Keratinocyte (primary cell): ENCODE results near the gene SRP68.

Experiments used
- EZH2 ChIP-seq: IDR thresholded peaks from one replicate; pipeline ENCODE4 v1.6.1; 2012; ENCODE audit warnings: inconsistent platforms, mild to moderate bottlenecking, low read length, moderate library complexity
- TF ChIP-seq, protein P1 (sequence below), 3 experiments: IDR thresholded peaks in 1 of 3; conservative IDR thresholded peaks in 1 of 3; optimal IDR thresholded peaks in 1 of 3; 2 replicates in 2 of 3; 3 replicates in 1 of 3; pipeline versions ENCODE3 to v1.5.1; 2011; ENCODE audit warnings: low read length in 3 of 3, mild to moderate bottlenecking in 3 of 3, moderate library complexity in 2 of 3, control low read depth in 1 of 3, inconsistent platforms in 1 of 3; ENCODE audit not compliant: insufficient read depth in 2 of 3; ENCODE audit errors: extremely low read depth in 1 of 3

DNA sequence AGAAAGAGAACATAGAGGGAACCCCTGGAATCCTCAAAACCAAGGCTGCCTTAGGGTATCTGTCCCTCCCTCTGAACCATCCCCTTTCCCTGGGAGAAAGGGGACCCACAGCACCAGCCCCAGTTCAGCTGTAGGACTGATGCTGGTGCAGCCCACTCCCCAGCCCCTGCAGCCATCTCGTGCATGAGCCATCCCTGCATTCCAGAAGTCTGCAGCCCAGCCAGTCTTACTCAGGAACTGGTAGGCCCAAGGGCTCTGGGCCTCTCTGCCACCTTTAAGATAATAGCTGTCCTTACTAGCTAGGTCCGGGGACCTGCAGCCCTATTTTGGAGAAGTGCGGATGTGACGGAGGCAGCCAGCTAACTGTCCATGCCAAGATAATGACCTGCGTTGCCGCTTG, 39.2 kb downstream of the SRP68 start:
- TF ChIP-seq, protein P1, sequence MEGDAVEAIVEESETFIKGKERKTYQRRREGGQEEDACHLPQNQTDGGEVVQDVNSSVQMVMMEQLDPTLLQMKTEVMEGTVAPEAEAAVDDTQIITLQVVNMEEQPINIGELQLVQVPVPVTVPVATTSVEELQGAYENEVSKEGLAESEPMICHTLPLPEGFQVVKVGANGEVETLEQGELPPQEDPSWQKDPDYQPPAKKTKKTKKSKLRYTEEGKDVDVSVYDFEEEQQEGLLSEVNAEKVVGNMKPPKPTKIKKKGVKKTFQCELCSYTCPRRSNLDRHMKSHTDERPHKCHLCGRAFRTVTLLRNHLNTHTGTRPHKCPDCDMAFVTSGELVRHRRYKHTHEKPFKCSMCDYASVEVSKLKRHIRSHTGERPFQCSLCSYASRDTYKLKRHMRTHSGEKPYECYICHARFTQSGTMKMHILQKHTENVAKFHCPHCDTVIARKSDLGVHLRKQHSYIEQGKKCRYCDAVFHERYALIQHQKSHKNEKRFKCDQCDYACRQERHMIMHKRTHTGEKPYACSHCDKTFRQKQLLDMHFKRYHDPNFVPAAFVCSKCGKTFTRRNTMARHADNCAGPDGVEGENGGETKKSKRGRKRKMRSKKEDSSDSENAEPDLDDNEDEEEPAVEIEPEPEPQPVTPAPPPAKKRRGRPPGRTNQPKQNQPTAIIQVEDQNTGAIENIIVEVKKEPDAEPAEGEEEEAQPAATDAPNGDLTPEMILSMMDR (optimal IDR thresholded peaks at IDR 0.05 in 1 of 3, IDR thresholded peaks at IDR 0.05 in 1 of 3, conservative IDR thresholded peaks at IDR 0.05 in 1 of 3; ENCODE audit: extremely low read depth in 1 of 3, insufficient read depth in 2 of 3, low read length in 3 of 3) = no peak
- TF ChIP-seq EZH2 = no peak
